Smooth muscle cell of the pulmonary artery (primary cell): ENCODE measurements around the gene EEIG2. TPM values are rescaled to one million over a fixed set of nuclear protein-coding genes. Genes with fewer than 3 reads are reported as not detected.

Source experiments
- total RNA-seq: library from RNA; depleted of rRNA; stranded (reverse); fragments of >200 nt; gene quantifications from 2 replicates; pipeline ENCODE4 v1.2.3, GENCODE V29; 2014

The EEIG2 gene
- 18.0 and 32.5 TPM in 2 replicates for total RNA-seq

GRCh38 chr1:108559215-108560186 lies at the start of gene EEIG2:
EEIG2 (plus strand) TSS chr1:108560100; CDS start chr1:108560429, 329 bp downstream.

Other genes starting within 250 kb of the EEIG2 start
- 0.07 and 0.10 TPM in 2 replicates for gene NBPF6, start 109.8 kb upstream of the EEIG2 start, total RNA-seq
- 1.9 and 3.4 TPM in 2 replicates for gene HENMT1, start 101.0 kb downstream of the EEIG2 start, total RNA-seq
- gene PRPF38B, start 132.2 kb downstream of the EEIG2 start, total RNA-seq = 13.2 and 13.9 TPM in 2 replicates
- gene FNDC7, start 152.8 kb downstream of the EEIG2 start, total RNA-seq = 0.07 and 0.33 TPM in 2 replicates
- 40.9 and 53.8 TPM in 2 replicates for gene STXBP3, start 186.6 kb downstream of the EEIG2 start, total RNA-seq